Liver (tissue), 3 donors: ENCODE results near the gene NDUFA11.

Experiments used
- ATF3 ChIP-seq: IDR thresholded peaks from 2 replicates; pipeline ENCODE4 v1.6.1; 2016; ENCODE audit warnings: antibody characterized with exemption
- CTCF ChIP-seq: fragments of 150-350 bp; IDR thresholded peaks from 2 replicates; pipeline ENCODE4 v1.5.1; 2017; ENCODE audit warnings: improper control_type of control experiment, low read depth, low read length; ENCODE audit not compliant: missing input control
- EGR1 ChIP-seq, 2 donors: IDR thresholded peaks; 2 replicates each; pipeline ENCODE4 v1.6.1; 2016 to 2018; ENCODE audit warnings: antibody characterized with exemption in 2 of 2, low read depth in 2 of 2
- HNF4A ChIP-seq, 2 donors: conservative IDR thresholded peaks; 2 replicates each; pipeline ENCODE4 v1.6.1; 2016; ENCODE audit warnings: antibody characterized with exemption in 2 of 2, mild to moderate bottlenecking in 2 of 2
- RAD21 ChIP-seq, 2 donors: IDR thresholded peaks; 2 replicates each; pipeline ENCODE4 v1.6.1; 2016; ENCODE audit warnings: antibody characterized with exemption in 2 of 2, mild to moderate bottlenecking in 2 of 2
- RXRA ChIP-seq, 2 donors: IDR thresholded peaks; 2 replicates each; pipeline ENCODE4 v1.6.1; 2017 to 2018; ENCODE audit warnings: antibody characterized with exemption in 2 of 2, mild to moderate bottlenecking in 1 of 2
- SP1 ChIP-seq: IDR thresholded peaks from 2 replicates; pipeline ENCODE4 v1.6.1; 2018; ENCODE audit warnings: antibody characterized with exemption, mild to moderate bottlenecking
- TAF1 ChIP-seq: conservative IDR thresholded peaks from 2 replicates; pipeline ENCODE4 v1.6.1; 2016; ENCODE audit warnings: antibody characterized with exemption, mild to moderate bottlenecking
- YY1 ChIP-seq: IDR thresholded peaks from 2 replicates; pipeline ENCODE4 v1.6.1; 2016; ENCODE audit warnings: antibody characterized with exemption, mild to moderate bottlenecking
- TF ChIP-seq, protein P1 (sequence below): IDR thresholded peaks from 2 replicates; pipeline ENCODE4 v1.6.1; 2016; ENCODE audit warnings: antibody characterized with exemption, mild to moderate bottlenecking
- donor health status: healthy.
- donor health status: healthy.

- TF ChIP-seq RXRA (IDR thresholded peaks at IDR 0.05) (no peak), YY1 (no peak), CTCF (no peak), RAD21 (IDR thresholded peaks at IDR 0.05) (no peak), EGR1 (IDR thresholded peaks at IDR 0.05; ENCODE audit: low read depth in 2 of 2) (no peak), HNF4A (conservative IDR thresholded peaks at IDR 0.05) (no peak), ATF3 (no peak), SP1 (no peak), TAF1 (no peak)
- TF ChIP-seq, protein P1, sequence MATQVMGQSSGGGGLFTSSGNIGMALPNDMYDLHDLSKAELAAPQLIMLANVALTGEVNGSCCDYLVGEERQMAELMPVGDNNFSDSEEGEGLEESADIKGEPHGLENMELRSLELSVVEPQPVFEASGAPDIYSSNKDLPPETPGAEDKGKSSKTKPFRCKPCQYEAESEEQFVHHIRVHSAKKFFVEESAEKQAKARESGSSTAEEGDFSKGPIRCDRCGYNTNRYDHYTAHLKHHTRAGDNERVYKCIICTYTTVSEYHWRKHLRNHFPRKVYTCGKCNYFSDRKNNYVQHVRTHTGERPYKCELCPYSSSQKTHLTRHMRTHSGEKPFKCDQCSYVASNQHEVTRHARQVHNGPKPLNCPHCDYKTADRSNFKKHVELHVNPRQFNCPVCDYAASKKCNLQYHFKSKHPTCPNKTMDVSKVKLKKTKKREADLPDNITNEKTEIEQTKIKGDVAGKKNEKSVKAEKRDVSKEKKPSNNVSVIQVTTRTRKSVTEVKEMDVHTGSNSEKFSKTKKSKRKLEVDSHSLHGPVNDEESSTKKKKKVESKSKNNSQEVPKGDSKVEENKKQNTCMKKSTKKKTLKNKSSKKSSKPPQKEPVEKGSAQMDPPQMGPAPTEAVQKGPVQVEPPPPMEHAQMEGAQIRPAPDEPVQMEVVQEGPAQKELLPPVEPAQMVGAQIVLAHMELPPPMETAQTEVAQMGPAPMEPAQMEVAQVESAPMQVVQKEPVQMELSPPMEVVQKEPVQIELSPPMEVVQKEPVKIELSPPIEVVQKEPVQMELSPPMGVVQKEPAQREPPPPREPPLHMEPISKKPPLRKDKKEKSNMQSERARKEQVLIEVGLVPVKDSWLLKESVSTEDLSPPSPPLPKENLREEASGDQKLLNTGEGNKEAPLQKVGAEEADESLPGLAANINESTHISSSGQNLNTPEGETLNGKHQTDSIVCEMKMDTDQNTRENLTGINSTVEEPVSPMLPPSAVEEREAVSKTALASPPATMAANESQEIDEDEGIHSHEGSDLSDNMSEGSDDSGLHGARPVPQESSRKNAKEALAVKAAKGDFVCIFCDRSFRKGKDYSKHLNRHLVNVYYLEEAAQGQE = no peak
These were observed 48.8 kb upstream of the NDUFA11 start for GRCh38 chr19:5952193-5953029.
